HEK293 (cell line): ENCODE measurements around the gene RBMS3.

Experiments used
- CTCF ChIA-PET: fragments of 350-600 bp; formaldehyde crosslinking; extraction: SDS; loops from one replicate; lab custom pipeline; 2021; ENCODE audit warnings: antibody characterized with exemption; lab: Yijun Ruan, JAX
- POLR2A ChIA-PET: fragments of 300-600 bp; formaldehyde crosslinking; extraction: SDS; loops from one replicate; lab custom pipeline; 2020; ENCODE audit warnings: antibody characterized with exemption, inconsistent platforms; lab: Yijun Ruan, JAX
- H3K27ac ChIP-seq: fragments of 200-500 bp; sonication (Bioruptor generic); 2 replicates; pipeline ENCODE4 v1.5.1; 2014; ENCODE audit warnings: low read depth, low read length, control low read depth, inconsistent platforms; ENCODE audit errors: extremely low read depth
- H3K36me3 ChIP-seq, 2 experiments: fragments of 200-500 bp in 1 of 2; sonication (Bioruptor generic) in 1 of 2; 1 replicate in 1 of 2; 2 replicates in 1 of 2; pipeline ENCODE4 v1.5.1; 2014 to 2017; ENCODE audit warnings: inconsistent platforms in 2 of 2, low read length in 2 of 2; ENCODE audit not compliant: control insufficient read depth in 2 of 2, insufficient read depth in 1 of 2
- H3K4me1 ChIP-seq: fragments of 200-500 bp; sonication (Bioruptor generic); 2 replicates; pipeline ENCODE4 v1.5.1; 2014; ENCODE audit warnings: mild to moderate bottlenecking, low read length, inconsistent platforms; ENCODE audit not compliant: control insufficient read depth, insufficient read depth
- H3K4me3 ChIP-seq: 2 replicates; pipeline ENCODE4 v1.5.1; 2011; ENCODE audit warnings: low read depth, mild to moderate bottlenecking, control low read depth, low read length, moderate library complexity
- H3K9me3 ChIP-seq: fragments of 200-500 bp; sonication (Bioruptor generic); 2 replicates; pipeline ENCODE4 v1.5.1; 2014; ENCODE audit warnings: low read depth, low read length, inconsistent platforms; ENCODE audit not compliant: control insufficient read depth, insufficient read depth
- ATF2 ChIP-seq: fragments of 450-650 bp; formaldehyde crosslinking; IDR thresholded peaks from 2 replicates; pipeline ENCODE4 v1.5.1; 2016; ENCODE audit warnings: missing biosample characterization, missing genetic modification characterization, low read depth
- GLI2 ChIP-seq: fragments of 450-650 bp; formaldehyde crosslinking; IDR thresholded peaks from 2 replicates; pipeline ENCODE4; 2017; ENCODE audit warnings: missing biosample characterization, missing genetic modification characterization, low read depth, borderline replicate concordance
- IKZF3 ChIP-seq: fragments of 450-650 bp; IDR thresholded peaks from 2 replicates; pipeline ENCODE4 v1.5.0; 2018; ENCODE audit warnings: missing biosample characterization, mild to moderate bottlenecking, missing genetic modification characterization, moderate library complexity
- KLF8 ChIP-seq: fragments of 450-650 bp; formaldehyde crosslinking; IDR thresholded peaks from 2 replicates; pipeline ENCODE4 v1.5.1; 2016; ENCODE audit warnings: missing biosample characterization, missing genetic modification characterization
- REPIN1 ChIP-seq: fragments of 450-650 bp; formaldehyde crosslinking; IDR thresholded peaks from 2 replicates; pipeline ENCODE4 v1.5.1; 2017; ENCODE audit warnings: missing biosample characterization, missing genetic modification characterization, low read depth
- SETDB1 ChIP-seq: IDR thresholded peaks from one replicate; pipeline ENCODE4 v1.6.1; 2017; ENCODE audit warnings: mild to moderate bottlenecking, low read length, moderate library complexity, mixed read lengths; ENCODE audit not compliant: insufficient read length
- WT1 ChIP-seq: fragments of 450-650 bp; formaldehyde crosslinking; IDR thresholded peaks from 2 replicates; pipeline ENCODE4 v1.5.1; 2016; ENCODE audit warnings: missing biosample characterization, missing genetic modification characterization
- ZBTB7A ChIP-seq: fragments of 450-650 bp; formaldehyde crosslinking; IDR thresholded peaks from 2 replicates; pipeline ENCODE4 v1.5.1; 2016; ENCODE audit warnings: low read depth, missing biosample characterization, missing genetic modification characterization
- ZFP37 ChIP-seq: fragments of 450-650 bp; formaldehyde crosslinking; IDR thresholded peaks from 2 replicates; pipeline ENCODE4 v1.5.1; 2016; ENCODE audit warnings: missing biosample characterization, missing genetic modification characterization
- ZNF146 ChIP-seq: fragments of 450-650 bp; formaldehyde crosslinking; IDR thresholded peaks from 2 replicates; pipeline ENCODE4 v1.5.1; 2016; ENCODE audit warnings: missing biosample characterization, missing genetic modification characterization
- ZNF184 ChIP-seq: fragments of 450-650 bp; IDR thresholded peaks from 2 replicates; pipeline ENCODE4 v1.5.1; 2018; ENCODE audit warnings: missing biosample characterization, mild to moderate bottlenecking, missing genetic modification characterization
- ZNF223 ChIP-seq: fragments of 450-650 bp; formaldehyde crosslinking; IDR thresholded peaks from 2 replicates; pipeline ENCODE4 v1.5.1; 2016; ENCODE audit warnings: missing biosample characterization, missing genetic modification characterization
- ZNF24 ChIP-seq: fragments of 450-650 bp; formaldehyde crosslinking; IDR thresholded peaks from 2 replicates; pipeline ENCODE4 v1.5.1; 2016; ENCODE audit warnings: missing biosample characterization, missing genetic modification characterization
- ZNF341 ChIP-seq: fragments of 450-650 bp; formaldehyde crosslinking; IDR thresholded peaks from 2 replicates; pipeline ENCODE4; 2016; ENCODE audit warnings: low read depth, missing biosample characterization, missing genetic modification characterization
- ZNF560 ChIP-seq: fragments of 450-650 bp; formaldehyde crosslinking; IDR thresholded peaks from 2 replicates; pipeline ENCODE4 v1.5.1; 2017; ENCODE audit warnings: missing biosample characterization, missing genetic modification characterization, borderline replicate concordance
- ZNF580 ChIP-seq: fragments of 450-650 bp; formaldehyde crosslinking; IDR thresholded peaks from 2 replicates; pipeline ENCODE4 v1.5.1; 2016; ENCODE audit warnings: missing biosample characterization, missing genetic modification characterization
- ZNF629 ChIP-seq: fragments of 450-650 bp; formaldehyde crosslinking; IDR thresholded peaks from 2 replicates; pipeline ENCODE4 v1.5.1; 2017; ENCODE audit warnings: missing biosample characterization, missing genetic modification characterization
- ZNF658 ChIP-seq: fragments of 450-650 bp; formaldehyde crosslinking; IDR thresholded peaks from 2 replicates; pipeline ENCODE4; 2016; ENCODE audit warnings: missing biosample characterization, missing genetic modification characterization
- ZNF677 ChIP-seq: fragments of 450-650 bp; IDR thresholded peaks from 2 replicates; pipeline ENCODE4 v1.5.0; 2018; ENCODE audit warnings: missing biosample characterization, mild to moderate bottlenecking, missing genetic modification characterization, moderate library complexity
- ZNF776 ChIP-seq: fragments of 450-650 bp; formaldehyde crosslinking; IDR thresholded peaks from 2 replicates; pipeline ENCODE4 v1.5.0; 2017; ENCODE audit warnings: missing biosample characterization, missing genetic modification characterization, borderline replicate concordance
- ZNF777 ChIP-seq: fragments of 450-650 bp; formaldehyde crosslinking; IDR thresholded peaks from 2 replicates; pipeline ENCODE4 v1.5.1; 2017; ENCODE audit warnings: missing biosample characterization, missing genetic modification characterization, borderline replicate concordance
- ZNF792 ChIP-seq: fragments of 450-650 bp; formaldehyde crosslinking; IDR thresholded peaks from 2 replicates; pipeline ENCODE4 v1.5.1; 2016; ENCODE audit warnings: missing biosample characterization, missing genetic modification characterization
- ZXDB ChIP-seq: fragments of 450-650 bp; formaldehyde crosslinking; IDR thresholded peaks from 2 replicates; pipeline ENCODE4 v1.5.1; 2016; ENCODE audit warnings: missing biosample characterization, missing genetic modification characterization

The RBMS3 gene

DNA sequence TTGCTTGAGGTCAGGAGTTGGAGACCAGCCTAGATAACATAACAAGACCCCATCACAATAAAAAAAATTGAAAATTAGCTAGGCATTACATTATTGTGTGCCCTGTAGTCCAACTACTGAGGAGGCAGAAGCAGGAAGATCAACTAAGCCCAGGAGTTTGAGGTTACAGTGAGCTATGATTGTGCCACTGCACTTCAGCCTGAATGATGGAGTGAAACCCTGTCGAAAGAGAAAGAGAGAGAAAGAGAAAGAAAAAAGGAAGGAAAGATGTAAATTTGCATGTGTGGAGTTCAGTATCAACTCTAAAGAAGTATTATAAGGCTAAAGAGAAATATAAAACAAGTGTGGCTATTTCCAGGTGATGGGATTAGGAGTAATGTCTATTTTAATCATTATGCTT is 661.4 kb downstream of the RBMS3 start:
- peaks cover 5% of the 10 kb centered on the region; the same call in 1 of the 2 replicates for H3K4me1 ChIP-seq
- TF ChIP-seq ZNF341 (tag by site-specific recombination) (no peak), ZXDB (tag by site-specific recombination) (no peak), IKZF3 (tag by site-specific recombination) (no peak), ZNF777 (tag by site-specific recombination) (no peak), KLF8 (tag by site-specific recombination) (no peak), ZNF629 (tag by site-specific recombination) (no peak), ZFP37 (no peak)
- no peak overlapping the region for H3K4me3 ChIP-seq
- H3K9me3 ChIP-seq, result no peaks in the 10 kb centered on the region
- CTCF ChIA-PET, result interaction anchor here (0.5 to 0.7 kb wide), 2 partner anchors 241 to 315 kb away, joined by 4 read pairs; no protein-coding TSS in a partner anchor
- POLR2A ChIA-PET, result no interaction called here
- no peak overlapping the region for H3K27ac ChIP-seq
- H3K36me3 ChIP-seq, result no peaks in the 10 kb centered on the region

DNA sequence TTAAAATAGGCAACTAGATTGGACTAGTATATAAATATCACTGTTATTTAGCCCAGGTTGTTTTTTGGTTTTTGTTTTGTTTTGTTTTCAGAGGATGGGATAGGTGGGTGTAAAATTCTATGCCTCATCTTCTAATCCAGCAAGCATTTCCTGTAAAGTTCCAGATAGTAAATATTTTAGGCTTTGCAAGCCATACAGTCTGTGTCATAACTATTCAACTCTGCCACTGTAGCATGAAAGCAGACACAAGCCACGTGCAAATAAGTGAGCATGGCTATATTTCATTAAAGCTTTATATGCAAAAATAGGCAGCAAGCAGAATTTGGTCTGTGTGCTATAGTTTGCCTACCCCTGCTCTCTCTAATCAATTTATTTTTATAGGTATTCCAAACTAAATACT is 668.3 kb downstream of the RBMS3 start:
- Histone ChIP-seq H3K4me1 (no peaks in the 10 kb centered on the region), H3K4me3 (no peak overlapping the region), H3K36me3 (no peaks in the 10 kb centered on the region), H3K9me3 (no peaks in the 10 kb centered on the region), H3K27ac (no peak overlapping the region)
- ChIA-PET POLR2A (no interaction called here), CTCF (no interaction called here)
- no peak for TF ChIP-seq ATF2 (tag by site-specific recombination)
- no peak for TF ChIP-seq ZNF223 (tag by site-specific recombination)
- no peak for TF ChIP-seq ZNF146 (tag by site-specific recombination)
- no peak for TF ChIP-seq REPIN1 (tag by site-specific recombination)
- no peak for TF ChIP-seq ZBTB7A
- no peak for TF ChIP-seq ZNF24 (tag by site-specific recombination)
- TF ChIP-seq GLI2 (tag by site-specific recombination), result no peak
- TF ChIP-seq ZNF792, result no peak
- TF ChIP-seq ZNF629 (tag by site-specific recombination), result no peak

- H3K4me3 ChIP-seq, result no peak overlapping the region
- no peak overlapping the region for H3K27ac ChIP-seq
- CTCF ChIA-PET, result no interaction called here
- no peaks in the 10 kb centered on the region for H3K9me3 ChIP-seq
- TF ChIP-seq ZNF184 (tag by site-specific recombination) (no peak), IKZF3 (tag by site-specific recombination) (no peak), ZNF560 (tag by site-specific recombination) (no peak), SETDB1 (no peak)
- TF ChIP-seq, all 188 proteins: peak for 0
- POLR2A ChIA-PET, result no interaction called here
- Histone ChIP-seq H3K4me1 (no peaks in the 10 kb centered on the region), H3K36me3 (no peaks in the 10 kb centered on the region)
These were observed 669.2 kb downstream of the RBMS3 start for GRCh38 chr3:29949940-29950616.

DNA sequence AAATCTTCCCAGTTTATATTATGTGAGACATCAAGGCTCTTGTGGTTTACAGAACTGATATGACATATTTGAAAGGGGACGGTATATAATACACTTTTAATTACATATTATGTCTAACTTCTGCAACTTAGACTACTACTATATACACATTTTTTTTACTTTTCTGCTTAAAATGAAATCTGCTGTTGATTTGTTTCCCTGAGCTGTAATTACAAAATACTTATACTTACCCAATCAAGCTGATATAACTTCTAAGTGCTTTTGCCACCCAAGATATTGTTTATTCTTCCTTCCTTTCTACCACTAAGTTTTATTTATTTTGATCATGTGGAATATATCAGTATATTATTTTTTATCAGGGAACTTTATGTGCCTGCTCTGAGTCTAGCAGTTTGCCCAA is 671.6 kb downstream of the RBMS3 start:
- ChIA-PET CTCF (interaction anchor here (0.6 kb wide), 1 partner anchor 43 kb away, joined by 3 read pairs; no protein-coding TSS in a partner anchor), POLR2A (no interaction called here)
- no peaks in the 10 kb centered on the region for H3K4me1 ChIP-seq
- TF ChIP-seq WT1 (no peak), ZNF580 (tag by site-specific recombination) (no peak), ZNF776 (tag by site-specific recombination) (no peak), ZNF677 (tag by site-specific recombination) (no peak), ZNF658 (tag by site-specific recombination) (no peak)

More for the DNA sequence above, 671.6 kb downstream of the RBMS3 start:
- no peak overlapping the region for H3K27ac ChIP-seq
- H3K9me3 ChIP-seq, result no peaks in the 10 kb centered on the region
- no peaks in the 10 kb centered on the region for H3K36me3 ChIP-seq
- no peak overlapping the region for H3K4me3 ChIP-seq
